Measurements from ENCODE around the gene PCDHGA7.

- TF ChIP-seq CTCF (IDR thresholded peaks at IDR 0.05) (no peak), EZH2 (IDR thresholded peaks at IDR 0.05; ENCODE audit: borderline replicate concordance, insufficient read depth, low read depth, low read length, poor library complexity, severe bottlenecking) (no peak)
Observed at GRCh38 chr5:141362719-141363118, 19.8 kb upstream of the PCDHGA7 start.

All from B cell (primary cell).